ENCODE measurements around the gene CHPT1. TPM values are rescaled to one million over a fixed set of nuclear protein-coding genes. Genes with fewer than 3 reads are reported as not detected.

Gene CHPT1
- total and polyA plus RNA-seq, 2 experiments from 2014 or later = 22.2 to 23.0 TPM

GRCh38 chr12:101706403-101706802, 9.0 kb downstream of the CHPT1 start:
- Histone ChIP-seq H3K4me1 (ENCODE audit: insufficient read depth) (peaks cover 3% of the 10 kb centered on the region; the same call in 1 of the 2 replicates), H3K4me2 (no peak overlapping the region), H2AFZ (no peak overlapping the region), H3K4me3 (no peak overlapping the region), H3F3A (replicated peaks; ENCODE audit: low read depth) (no peaks in the 10 kb centered on the region), H3K27me3 (ENCODE audit: insufficient read depth) (no peaks in the 10 kb centered on the region), H3K27ac (ENCODE audit: low read depth) (no peak overlapping the region), H3K9me2 (ENCODE audit: insufficient read depth) (no peaks in the 10 kb centered on the region), H3K79me2 (replicated peaks; ENCODE audit: insufficient read depth) (peaks cover 30% of the 10 kb centered on the region), H4K20me1 (replicated peaks; ENCODE audit: insufficient read depth) (0 out of 2 replicates have a peak, but pooled peaks cover 4% of the 10 kb centered on the region), H3K36me3 (ENCODE audit: insufficient read depth) (no peaks in the 10 kb centered on the region)
- peaks cover 4% of the 10 kb centered on the region; the same call in 2 of the 3 replicates for H3K4me1 Mint-ChIP-seq
- no peaks in the 10 kb centered on the region for H3K9me3 Mint-ChIP-seq
- ATAC-seq (no peak), DNase-seq (ENCODE audit: low spot score) (no peak)
- H3K4me3 Mint-ChIP-seq = no peak overlapping the region
- H3K27ac Mint-ChIP-seq = no peak overlapping the region
- H3K27me3 Mint-ChIP-seq (ENCODE audit: insufficient read depth, low read depth, poor library complexity) = no peaks in the 10 kb centered on the region
- TF ChIP-seq POLR2AphosphoS5 (IDR thresholded peaks at IDR 0.05; ENCODE audit: low read depth) (no peak), ZNF331 (CRISPR knock-in tag; IDR thresholded peaks at IDR 0.05; ENCODE audit: low read depth) (no peak), ZNF114 (CRISPR knock-in tag; IDR thresholded peaks at IDR 0.05) (no peak), CTCF (conservative IDR thresholded peaks at IDR 0.05; ENCODE audit: low read depth in 2 of 2) (no peak), REST (IDR thresholded peaks at IDR 0.05; ENCODE audit: unreplicated experiment) (no peak), JUNB (IDR thresholded peaks at IDR 0.05; ENCODE audit: unreplicated experiment) (no peak), EZH2 (IDR thresholded peaks at IDR 0.05; ENCODE audit: low read depth, unreplicated experiment) (no peak), NANOG (IDR thresholded peaks at IDR 0.05; ENCODE audit: borderline replicate concordance) (no peak), STAT1 (IDR thresholded peaks at IDR 0.05; ENCODE audit: unreplicated experiment) (no peak), ZNF462 (CRISPR knock-in tag; IDR thresholded peaks at IDR 0.05) (no peak), CREB1 (CRISPR knock-in tag; IDR thresholded peaks at IDR 0.05; ENCODE audit: low read depth) (no peak), EZH2phosphoT487 (IDR thresholded peaks at IDR 0.05; ENCODE audit: unreplicated experiment) (no peak), ETS1 (IDR thresholded peaks at IDR 0.05) (no peak)
- H3K36me3 Mint-ChIP-seq (ENCODE audit: low read depth) = no peaks in the 10 kb centered on the region; the same call in 2 of the 3 replicates
